Measurements from ENCODE around the gene JCAD. TPM values are rescaled to one million over a fixed set of nuclear protein-coding genes. Genes with fewer than 3 reads are reported as not detected.

Gene JCAD
- polyA plus RNA-seq, 1 of the 3 experiments (the other 2 are of a cell fraction), result 19.0 TPM

DNA sequence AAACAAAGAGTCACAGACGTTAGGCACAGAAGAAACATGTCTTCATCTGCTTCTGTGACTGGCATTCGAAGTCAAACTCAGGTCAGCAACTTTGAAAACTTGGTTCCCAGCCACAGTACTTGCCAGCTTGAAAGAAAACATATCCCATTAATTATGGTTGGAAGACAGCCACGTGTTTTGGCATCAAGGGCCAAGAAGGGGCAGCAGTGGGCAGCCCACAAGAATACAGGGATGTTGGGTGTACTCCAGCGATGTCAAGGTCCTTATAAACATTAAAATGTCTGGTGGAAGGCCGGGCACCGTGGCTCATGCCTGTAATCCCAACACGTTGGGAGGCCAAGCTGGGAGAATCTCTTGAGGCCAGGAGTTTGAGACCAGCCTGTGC, 29.5 kb downstream of the JCAD start:
- no peak for DNase-seq
- Histone ChIP-seq H2AFZ (ENCODE audit: low read depth) (no peak overlapping the region), H3K9me3 (no peaks in the 10 kb centered on the region), H3K4me1 (ENCODE audit: control insufficient read depth in 1 of 2, insufficient read depth in 2 of 2, low read depth in 1 of 2, low read length in 1 of 2) (no peaks in the 10 kb centered on the region; a peak in 1 of 4 replicates), H3K27ac (ENCODE audit: low read depth in 2 of 2, low read length in 1 of 2) (no peak overlapping the region), H3K36me3 (replicated peaks in 1 of 2; ENCODE audit: control insufficient read depth in 1 of 2, insufficient read depth in 2 of 2, low read length in 1 of 2) (peaks cover 57 to 67% of the 10 kb centered on the region in 2 experiments), H3K79me2 (ENCODE audit: insufficient read depth) (peaks cover 82% of the 10 kb centered on the region), H3K4me2 (no peak overlapping the region), H3F3A (replicated peaks; ENCODE audit: insufficient read depth) (no peaks in the 10 kb centered on the region), H3K4me3 (ENCODE audit: low read depth in 2 of 2, low read length in 1 of 2) (no peak overlapping the region), H3K9ac (no peak overlapping the region), H3K9me2 (no peaks in the 10 kb centered on the region), H3K27me3 (ENCODE audit: insufficient read depth) (no peaks in the 10 kb centered on the region), H4K20me1 (ENCODE audit: insufficient read depth) (peaks cover 36% of the 10 kb centered on the region)
- ChIA-PET CTCF (interaction anchor here (1.1 kb wide), 1 partner anchor 31 kb away, joined by 4 read pairs; no protein-coding TSS in a partner anchor), POLR2A (no interaction called here)
- WGBS (ENCODE audit: low lambda C conversion rate), result 81% methylated on average over 7 of the region's 7 CpGs
- TF ChIP-seq POLR2AphosphoS5 (IDR thresholded peaks at IDR 0.05; ENCODE audit: low read depth, low read length) (peak; percentile 12; the same call in 1 of the 2 replicates), GABPA (IDR thresholded peaks at IDR 0.05; ENCODE audit: low read depth) (no peak), RCOR1 (IDR thresholded peaks at IDR 0.05; ENCODE audit: low read length) (no peak), EZH2phosphoT487 (IDR thresholded peaks at IDR 0.05; ENCODE audit: borderline replicate concordance, low read depth) (no peak), TEAD4 (IDR thresholded peaks at IDR 0.05; ENCODE audit: borderline replicate concordance, insufficient read depth) (no peak), ELF1 (IDR thresholded peaks at IDR 0.05) (no peak), NFIC (IDR thresholded peaks at IDR 0.05; ENCODE audit: borderline replicate concordance) (no peak; the same call in 1 of the 2 replicates)

DNA sequence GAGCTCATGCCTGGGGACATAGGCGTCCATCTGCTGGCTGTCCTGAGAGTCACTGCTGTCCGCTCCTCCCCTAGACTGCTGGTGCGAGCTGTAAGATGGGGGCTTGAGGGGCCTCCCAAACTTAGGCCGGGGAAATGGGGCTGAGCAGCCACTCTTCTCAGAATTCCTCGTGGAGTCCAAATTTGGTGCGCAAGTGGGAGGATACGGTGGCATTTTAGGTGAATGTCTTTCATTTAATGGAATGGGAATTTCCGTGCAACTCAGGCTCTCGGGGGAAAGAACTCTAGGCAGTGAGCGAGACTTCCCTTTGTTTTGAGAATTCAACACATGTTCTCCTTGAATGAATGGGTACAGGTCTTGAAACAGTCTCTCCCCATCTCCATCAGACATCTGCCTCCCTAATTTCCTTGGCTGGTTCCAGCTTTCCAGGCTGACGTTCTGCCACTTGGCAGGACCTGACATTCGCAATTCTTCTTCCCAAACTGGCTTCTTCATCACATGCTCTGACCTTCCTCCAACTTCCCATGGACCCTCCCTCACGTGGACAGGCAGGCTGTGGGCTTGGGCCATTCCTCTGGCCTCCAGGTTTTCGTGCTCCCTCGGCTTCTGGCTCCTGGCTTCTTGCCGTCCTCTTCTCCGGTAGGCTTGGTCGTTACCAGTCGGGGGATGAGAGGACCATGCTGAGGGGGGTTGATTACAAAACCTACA, 30.1 kb downstream of the JCAD start:
- Histone ChIP-seq H3K79me2 (ENCODE audit: insufficient read depth) (peaks cover 81% of the 10 kb centered on the region), H2AFZ (ENCODE audit: low read depth) (no peak overlapping the region), H3K4me1 (ENCODE audit: control insufficient read depth in 1 of 2, insufficient read depth in 2 of 2, low read depth in 1 of 2, low read length in 1 of 2) (no peaks in the 10 kb centered on the region; a peak in 1 of 4 replicates), H3K36me3 (replicated peaks in 1 of 2; ENCODE audit: control insufficient read depth in 1 of 2, insufficient read depth in 2 of 2, low read length in 1 of 2) (peaks cover 51 to 67% of the 10 kb centered on the region in 2 experiments), H3F3A (replicated peaks; ENCODE audit: insufficient read depth) (no peaks in the 10 kb centered on the region), H3K27ac (ENCODE audit: low read depth in 2 of 2, low read length in 1 of 2) (no peak overlapping the region), H3K9me2 (no peaks in the 10 kb centered on the region), H4K20me1 (ENCODE audit: insufficient read depth) (peaks cover 32% of the 10 kb centered on the region), H3K4me3 (ENCODE audit: low read depth in 2 of 2, low read length in 1 of 2) (no peak overlapping the region), H3K9ac (no peak overlapping the region), H3K4me2 (no peak overlapping the region), H3K9me3 (no peaks in the 10 kb centered on the region), H3K27me3 (ENCODE audit: insufficient read depth) (no peaks in the 10 kb centered on the region)
- ChIA-PET POLR2A (no interaction called here), CTCF (interaction anchor here (1.1 kb wide), 1 partner anchor 31 kb away, joined by 4 read pairs; no protein-coding TSS in a partner anchor)
- DNase-seq, result no peak
- WGBS (ENCODE audit: low lambda C conversion rate), result 92% methylated on average over 16 of the region's 19 CpGs
- no peak for TF ChIP-seq JUND (IDR thresholded peaks at IDR 0.05)
- TF ChIP-seq, protein P1, sequence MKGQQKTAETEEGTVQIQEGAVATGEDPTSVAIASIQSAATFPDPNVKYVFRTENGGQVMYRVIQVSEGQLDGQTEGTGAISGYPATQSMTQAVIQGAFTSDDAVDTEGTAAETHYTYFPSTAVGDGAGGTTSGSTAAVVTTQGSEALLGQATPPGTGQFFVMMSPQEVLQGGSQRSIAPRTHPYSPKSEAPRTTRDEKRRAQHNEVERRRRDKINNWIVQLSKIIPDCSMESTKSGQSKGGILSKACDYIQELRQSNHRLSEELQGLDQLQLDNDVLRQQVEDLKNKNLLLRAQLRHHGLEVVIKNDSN (IDR thresholded peaks at IDR 0.05; ENCODE audit: borderline replicate concordance, low read depth), result no peak
- TF ChIP-seq, protein P2, sequence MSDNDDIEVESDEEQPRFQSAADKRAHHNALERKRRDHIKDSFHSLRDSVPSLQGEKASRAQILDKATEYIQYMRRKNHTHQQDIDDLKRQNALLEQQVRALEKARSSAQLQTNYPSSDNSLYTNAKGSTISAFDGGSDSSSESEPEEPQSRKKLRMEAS (IDR thresholded peaks at IDR 0.05; ENCODE audit: low read depth), result no peak
- TF ChIP-seq POLR2AphosphoS5 (IDR thresholded peaks at IDR 0.05; ENCODE audit: low read depth, low read length), result no peak
- no peak for TF ChIP-seq MXI1 (IDR thresholded peaks at IDR 0.05; ENCODE audit: low read depth, low read length)
- no peak for TF ChIP-seq FOXJ3 (CRISPR knock-in tag; IDR thresholded peaks at IDR 0.05)
- no peak for TF ChIP-seq ELF1 (IDR thresholded peaks at IDR 0.05)
- no peak for TF ChIP-seq FOXM1 (IDR thresholded peaks at IDR 0.05; ENCODE audit: low read depth)
- no peak for TF ChIP-seq MEF2A (IDR thresholded peaks at IDR 0.05; ENCODE audit: borderline replicate concordance, low read depth)
- no peak for TF ChIP-seq NFIC (IDR thresholded peaks at IDR 0.05; ENCODE audit: borderline replicate concordance)
- TF ChIP-seq, protein P3, sequence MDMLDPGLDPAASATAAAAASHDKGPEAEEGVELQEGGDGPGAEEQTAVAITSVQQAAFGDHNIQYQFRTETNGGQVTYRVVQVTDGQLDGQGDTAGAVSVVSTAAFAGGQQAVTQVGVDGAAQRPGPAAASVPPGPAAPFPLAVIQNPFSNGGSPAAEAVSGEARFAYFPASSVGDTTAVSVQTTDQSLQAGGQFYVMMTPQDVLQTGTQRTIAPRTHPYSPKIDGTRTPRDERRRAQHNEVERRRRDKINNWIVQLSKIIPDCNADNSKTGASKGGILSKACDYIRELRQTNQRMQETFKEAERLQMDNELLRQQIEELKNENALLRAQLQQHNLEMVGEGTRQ (IDR thresholded peaks at IDR 0.05; ENCODE audit: borderline replicate concordance, low read depth, low read length), result no peak
- no peak for TF ChIP-seq TCF12 (IDR thresholded peaks at IDR 0.05)
- TF ChIP-seq YY1 (IDR thresholded peaks at IDR 0.05; ENCODE audit: low read depth), result no peak
- TF ChIP-seq RAD21 (IDR thresholded peaks at IDR 0.05; ENCODE audit: low read length), result no peak
- TF ChIP-seq GATA2 (CRISPR knock-in tag; IDR thresholded peaks at IDR 0.05), result no peak
- TF ChIP-seq FOSL2 (IDR thresholded peaks at IDR 0.05; ENCODE audit: borderline replicate concordance, low read depth), result no peak
- TF ChIP-seq RFX5 (IDR thresholded peaks at IDR 0.05; ENCODE audit: low read length), result no peak
- no peak for TF ChIP-seq CHD2 (IDR thresholded peaks at IDR 0.05; ENCODE audit: low read length, partially characterized antibody)
- TF ChIP-seq, protein P4, sequence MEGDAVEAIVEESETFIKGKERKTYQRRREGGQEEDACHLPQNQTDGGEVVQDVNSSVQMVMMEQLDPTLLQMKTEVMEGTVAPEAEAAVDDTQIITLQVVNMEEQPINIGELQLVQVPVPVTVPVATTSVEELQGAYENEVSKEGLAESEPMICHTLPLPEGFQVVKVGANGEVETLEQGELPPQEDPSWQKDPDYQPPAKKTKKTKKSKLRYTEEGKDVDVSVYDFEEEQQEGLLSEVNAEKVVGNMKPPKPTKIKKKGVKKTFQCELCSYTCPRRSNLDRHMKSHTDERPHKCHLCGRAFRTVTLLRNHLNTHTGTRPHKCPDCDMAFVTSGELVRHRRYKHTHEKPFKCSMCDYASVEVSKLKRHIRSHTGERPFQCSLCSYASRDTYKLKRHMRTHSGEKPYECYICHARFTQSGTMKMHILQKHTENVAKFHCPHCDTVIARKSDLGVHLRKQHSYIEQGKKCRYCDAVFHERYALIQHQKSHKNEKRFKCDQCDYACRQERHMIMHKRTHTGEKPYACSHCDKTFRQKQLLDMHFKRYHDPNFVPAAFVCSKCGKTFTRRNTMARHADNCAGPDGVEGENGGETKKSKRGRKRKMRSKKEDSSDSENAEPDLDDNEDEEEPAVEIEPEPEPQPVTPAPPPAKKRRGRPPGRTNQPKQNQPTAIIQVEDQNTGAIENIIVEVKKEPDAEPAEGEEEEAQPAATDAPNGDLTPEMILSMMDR (IDR thresholded peaks at IDR 0.05), result no peak
- TF ChIP-seq, protein P5, sequence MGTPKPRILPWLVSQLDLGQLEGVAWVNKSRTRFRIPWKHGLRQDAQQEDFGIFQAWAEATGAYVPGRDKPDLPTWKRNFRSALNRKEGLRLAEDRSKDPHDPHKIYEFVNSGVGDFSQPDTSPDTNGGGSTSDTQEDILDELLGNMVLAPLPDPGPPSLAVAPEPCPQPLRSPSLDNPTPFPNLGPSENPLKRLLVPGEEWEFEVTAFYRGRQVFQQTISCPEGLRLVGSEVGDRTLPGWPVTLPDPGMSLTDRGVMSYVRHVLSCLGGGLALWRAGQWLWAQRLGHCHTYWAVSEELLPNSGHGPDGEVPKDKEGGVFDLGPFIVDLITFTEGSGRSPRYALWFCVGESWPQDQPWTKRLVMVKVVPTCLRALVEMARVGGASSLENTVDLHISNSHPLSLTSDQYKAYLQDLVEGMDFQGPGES (IDR thresholded peaks at IDR 0.05; ENCODE audit: low read depth, low read length), result no peak
